22Rv1 (cell line): ENCODE data around the gene WWOX.

Experiments
- CTCF ChIP-seq: fragments of 450-650 bp; IDR thresholded peaks from 2 replicates; pipeline ENCODE4 v1.5.1; 2017; ENCODE audit warnings: mild to moderate bottlenecking
- ZFX ChIP-seq: fragments of 450-650 bp; IDR thresholded peaks from 2 replicates; pipeline ENCODE4 v1.6.1; 2017; ENCODE audit warnings: antibody characterized with exemption, borderline replicate concordance

GRCh38 chr16:78579020-78579419 lies 479.6 kb downstream of the WWOX start:
- TF ChIP-seq CTCF (no peak), ZFX (no peak)
